Uterus (tissue), 4 donors: ENCODE data around the gene KIAA0513. TPM values are rescaled to one million over a fixed set of nuclear protein-coding genes. Genes with fewer than 3 reads are reported as not detected.

Experiments
- DNase-seq, 2 donors: peaks; one replicate each; pipeline ENCODE4 v3.0.0-alpha.2; 2019 to 2020
- H3K27ac ChIP-seq, 2 donors: fragments of 200-600 bp; sonication (generic); 1 replicate in 1 of 2; 2 replicates in 1 of 2; pipeline ENCODE4 v1.5.1; 2016 to 2018
- H3K27me3 ChIP-seq, 2 donors: fragments of 200-600 bp; sonication (generic); one replicate each; pipeline ENCODE4 v1.5.1; 2018 to 2019; ENCODE audit warnings: control low read depth in 1 of 2
- H3K36me3 ChIP-seq, 2 donors: fragments of 200-600 bp; sonication (generic); one replicate each; pipeline ENCODE4 v1.5.1; 2019; ENCODE audit warnings: control low read depth in 1 of 2
- H3K4me1 ChIP-seq, 2 donors: fragments of 200-600 bp; sonication (generic); one replicate each; pipeline ENCODE4 v1.5.1; 2018 to 2019; ENCODE audit warnings: control low read depth in 1 of 2
- H3K4me3 ChIP-seq, 2 donors: fragments of 200-600 bp; sonication (generic); 1 replicate in 1 of 2; 2 replicates in 1 of 2; pipeline ENCODE4 v1.5.1; 2018 to 2019; ENCODE audit warnings: mild to moderate bottlenecking in 1 of 2
- H3K9me3 ChIP-seq, 2 donors: fragments of 200-600 bp; sonication (generic); one replicate each; pipeline ENCODE4 v1.5.1; 2019; ENCODE audit warnings: control low read depth in 1 of 2
- POLR2A ChIP-seq, 2 donors: fragments of 450-650 bp; IDR thresholded peaks; one replicate each; pipeline ENCODE4 v1.6.1; 2016; ENCODE audit warnings: antibody characterized with exemption in 2 of 2, mild to moderate bottlenecking in 1 of 2, moderate library complexity in 1 of 2
- intact Hi-C: fragments of 100-400 bp; cut with DNase I; formaldehyde crosslinking; loops from one replicate; pipeline ENCODE4 v1.15.1; 2023; ENCODE audit warnings: low total_unique reads
- total RNA-seq, 4 donors: library from RNA; depleted of rRNA in 3 of 4; stranded (reverse); fragments of >200 nt in 3 of 4; gene quantifications; one replicate each; pipeline versions ENCODE4 v1.1.0 to v1.2.4, GENCODE V29; 2014 to 2023
- TF ChIP-seq, protein P1 (sequence below), 4 experiments: fragments of 200-600 bp in 2 of 4; fragments of 450-650 bp in 2 of 4; sonication (generic) in 2 of 4; IDR thresholded peaks; one replicate each; pipeline ENCODE4 v1.5.1; 2016 to 2019; ENCODE audit warnings: antibody characterized with exemption in 4 of 4, mild to moderate bottlenecking in 2 of 4, moderate library complexity in 1 of 4
- donor health status: DM: yes; HTN: yes; CAD: no.

The KIAA0513 gene
- total RNA-seq, 4 donors from 2014 or later: 4.7 to 17.3 (median 9.4) TPM

DNA sequence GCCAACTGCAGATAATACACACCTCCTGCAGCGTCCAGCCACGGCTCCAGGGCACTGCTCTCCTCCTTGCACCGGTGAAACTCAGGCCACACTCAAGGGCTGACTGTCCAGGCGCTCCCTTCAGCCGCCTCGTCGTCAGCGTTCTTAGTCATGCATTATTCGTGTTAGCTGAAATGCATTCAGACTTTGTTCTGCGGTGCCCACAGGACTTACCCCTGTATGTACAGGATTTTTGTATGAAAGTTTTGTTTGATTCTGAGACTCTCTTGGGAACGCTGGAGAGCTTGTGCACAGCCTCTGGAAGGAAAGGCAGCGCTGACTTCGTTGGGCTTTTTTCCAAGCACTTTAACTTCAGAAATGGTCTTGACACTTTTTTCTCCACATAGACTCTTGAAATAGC, 62.6 kb downstream of the KIAA0513 start:
- intact Hi-C loops: no loop called here
- no peaks in the 10 kb centered on the region for H3K36me3 ChIP-seq
- H3K9me3 ChIP-seq: no peaks in the 10 kb centered on the region
- TF ChIP-seq POLR2A (IDR thresholded peaks at IDR 0.05): no peak
- TF ChIP-seq, protein P1, sequence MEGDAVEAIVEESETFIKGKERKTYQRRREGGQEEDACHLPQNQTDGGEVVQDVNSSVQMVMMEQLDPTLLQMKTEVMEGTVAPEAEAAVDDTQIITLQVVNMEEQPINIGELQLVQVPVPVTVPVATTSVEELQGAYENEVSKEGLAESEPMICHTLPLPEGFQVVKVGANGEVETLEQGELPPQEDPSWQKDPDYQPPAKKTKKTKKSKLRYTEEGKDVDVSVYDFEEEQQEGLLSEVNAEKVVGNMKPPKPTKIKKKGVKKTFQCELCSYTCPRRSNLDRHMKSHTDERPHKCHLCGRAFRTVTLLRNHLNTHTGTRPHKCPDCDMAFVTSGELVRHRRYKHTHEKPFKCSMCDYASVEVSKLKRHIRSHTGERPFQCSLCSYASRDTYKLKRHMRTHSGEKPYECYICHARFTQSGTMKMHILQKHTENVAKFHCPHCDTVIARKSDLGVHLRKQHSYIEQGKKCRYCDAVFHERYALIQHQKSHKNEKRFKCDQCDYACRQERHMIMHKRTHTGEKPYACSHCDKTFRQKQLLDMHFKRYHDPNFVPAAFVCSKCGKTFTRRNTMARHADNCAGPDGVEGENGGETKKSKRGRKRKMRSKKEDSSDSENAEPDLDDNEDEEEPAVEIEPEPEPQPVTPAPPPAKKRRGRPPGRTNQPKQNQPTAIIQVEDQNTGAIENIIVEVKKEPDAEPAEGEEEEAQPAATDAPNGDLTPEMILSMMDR (IDR thresholded peaks at IDR 0.05): no peak
- H3K27ac ChIP-seq: no peak overlapping the region
- no peak overlapping the region for H3K4me3 ChIP-seq
- no peak for DNase-seq
- H3K4me1 ChIP-seq: no peaks in the 10 kb centered on the region
- H3K27me3 ChIP-seq: no peaks in the 10 kb centered on the region

DNA sequence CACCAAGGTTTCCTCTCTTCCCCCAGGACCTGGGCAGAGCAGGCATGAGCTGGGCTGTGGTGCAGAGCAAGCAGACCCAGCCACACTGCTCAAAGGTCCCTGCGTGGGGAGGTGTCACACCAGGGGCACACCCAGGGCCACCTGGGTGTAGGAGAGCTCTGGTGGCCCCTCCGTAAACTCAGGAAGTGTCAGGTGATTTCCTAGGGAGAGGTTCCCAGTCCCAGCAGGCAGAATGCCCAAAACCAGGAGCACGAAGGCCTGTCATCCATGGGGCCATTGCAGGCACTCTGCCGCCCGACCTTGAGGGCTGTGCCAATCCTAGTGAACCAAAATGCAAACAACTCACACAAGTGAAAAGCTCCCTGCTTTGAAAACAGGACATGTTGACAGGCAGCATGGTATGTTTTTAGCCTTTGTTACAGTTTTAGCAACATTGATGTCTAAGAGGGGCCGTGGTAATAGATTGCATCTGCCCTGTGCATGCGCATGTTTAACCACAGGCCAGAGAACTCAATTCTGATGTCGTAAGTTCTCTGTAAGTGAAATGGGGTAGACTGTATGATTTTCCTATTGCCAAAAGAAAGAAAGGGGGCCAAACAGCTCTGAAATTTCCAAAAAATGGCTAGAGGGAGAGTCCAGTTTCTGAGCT, 63.4 kb downstream of the KIAA0513 start:
- H3K27me3 ChIP-seq: no peaks in the 10 kb centered on the region
- TF ChIP-seq, protein P1 (IDR thresholded peaks at IDR 0.05): no peak
- no peak for TF ChIP-seq POLR2A (IDR thresholded peaks at IDR 0.05)
- H3K36me3 ChIP-seq: no peaks in the 10 kb centered on the region
- H3K27ac ChIP-seq: no peak overlapping the region
- no peak overlapping the region for H3K4me3 ChIP-seq
- H3K4me1 ChIP-seq: no peaks in the 10 kb centered on the region
- intact Hi-C loops: no loop called here
- H3K9me3 ChIP-seq: no peaks in the 10 kb centered on the region
- no peak for DNase-seq

DNA sequence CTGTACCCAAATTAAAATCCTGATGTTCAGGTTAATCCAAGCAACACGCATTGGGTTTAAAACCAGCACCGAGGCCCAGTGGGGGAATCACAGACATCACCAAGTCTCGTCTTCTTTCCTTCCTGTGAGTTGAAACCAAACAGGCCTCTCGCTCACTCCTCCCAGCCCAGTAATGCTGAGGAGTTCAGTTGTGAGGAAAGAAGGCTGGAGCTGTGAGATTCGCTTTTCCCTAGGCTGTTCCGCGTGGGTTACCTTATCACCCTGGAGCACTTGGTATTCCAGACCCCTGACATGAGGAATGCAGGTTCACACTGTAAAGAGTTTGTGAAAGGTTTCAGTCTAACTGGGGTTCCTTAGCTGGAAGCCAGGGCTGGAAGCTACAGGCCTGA, 63.9 kb downstream of the KIAA0513 start:
- no peak for DNase-seq
- Histone ChIP-seq H3K9me3 (no peaks in the 10 kb centered on the region), H3K4me3 (no peak overlapping the region), H3K27ac (no peak overlapping the region), H3K36me3 (no peaks in the 10 kb centered on the region), H3K4me1 (no peaks in the 10 kb centered on the region), H3K27me3 (no peaks in the 10 kb centered on the region)
- intact Hi-C loops: no loop called here
- TF ChIP-seq POLR2A (IDR thresholded peaks at IDR 0.05): no peak

DNA sequence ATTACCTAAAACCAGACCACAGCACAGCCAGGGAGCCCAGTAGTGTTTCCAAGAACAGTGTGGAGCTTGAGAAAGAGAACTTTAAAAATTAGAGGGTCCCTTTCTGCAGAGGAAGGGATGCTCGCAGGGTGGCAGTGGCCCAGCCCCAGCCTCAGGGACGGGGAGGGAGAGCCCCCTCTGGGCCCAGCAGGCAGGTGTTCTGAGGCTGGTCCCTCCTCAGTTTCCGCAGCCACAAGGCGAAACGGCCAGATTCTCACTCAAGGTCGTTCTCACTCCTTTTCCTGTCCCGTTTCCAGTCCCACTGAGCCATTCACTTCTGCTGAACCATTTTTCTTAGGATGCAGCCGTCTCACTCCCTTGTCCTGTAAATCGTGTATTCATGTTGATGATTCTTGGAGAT, 64.7 kb downstream of the KIAA0513 start:
- H3K4me3 ChIP-seq: no peak overlapping the region
- DNase-seq: no peak
- H3K9me3 ChIP-seq: no peaks in the 10 kb centered on the region
- H3K27ac ChIP-seq: no peak overlapping the region
- no peaks in the 10 kb centered on the region for H3K4me1 ChIP-seq
- no peaks in the 10 kb centered on the region for H3K27me3 ChIP-seq
- H3K36me3 ChIP-seq: no peaks in the 10 kb centered on the region
- TF ChIP-seq POLR2A (IDR thresholded peaks at IDR 0.05): no peak
- TF ChIP-seq, protein P1 (IDR thresholded peaks at IDR 0.05): no peak
- intact Hi-C loops: no loop called here

DNA sequence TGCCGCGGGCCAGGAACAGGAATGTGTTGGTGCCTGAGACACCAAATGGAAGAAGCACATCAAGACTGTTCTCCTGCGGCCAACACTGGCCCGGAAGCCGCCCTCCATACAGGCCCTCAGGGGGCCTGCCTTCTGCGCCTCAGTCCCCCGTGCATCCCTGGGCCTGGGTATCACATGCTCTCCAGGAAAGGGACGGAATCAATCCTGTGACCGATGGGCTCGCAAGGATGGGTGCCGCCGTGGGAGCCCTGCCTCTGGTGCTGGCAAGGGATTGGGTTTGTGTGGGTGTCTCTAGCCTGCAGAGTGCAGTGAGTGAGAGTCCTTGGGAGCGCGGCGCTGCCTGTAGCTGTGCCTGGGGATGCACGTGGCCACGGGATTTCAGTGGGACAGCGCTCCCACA, 65.3 kb downstream of the KIAA0513 start:
- Histone ChIP-seq H3K27me3 (no peaks in the 10 kb centered on the region), H3K4me3 (no peak overlapping the region), H3K9me3 (no peaks in the 10 kb centered on the region), H3K4me1 (no peaks in the 10 kb centered on the region), H3K36me3 (no peaks in the 10 kb centered on the region), H3K27ac (no peak overlapping the region)
- DNase-seq: no peak
- intact Hi-C loops: no loop called here
- TF ChIP-seq, protein P1 (IDR thresholded peaks at IDR 0.05): no peak
- TF ChIP-seq POLR2A (IDR thresholded peaks at IDR 0.05): no peak

DNA sequence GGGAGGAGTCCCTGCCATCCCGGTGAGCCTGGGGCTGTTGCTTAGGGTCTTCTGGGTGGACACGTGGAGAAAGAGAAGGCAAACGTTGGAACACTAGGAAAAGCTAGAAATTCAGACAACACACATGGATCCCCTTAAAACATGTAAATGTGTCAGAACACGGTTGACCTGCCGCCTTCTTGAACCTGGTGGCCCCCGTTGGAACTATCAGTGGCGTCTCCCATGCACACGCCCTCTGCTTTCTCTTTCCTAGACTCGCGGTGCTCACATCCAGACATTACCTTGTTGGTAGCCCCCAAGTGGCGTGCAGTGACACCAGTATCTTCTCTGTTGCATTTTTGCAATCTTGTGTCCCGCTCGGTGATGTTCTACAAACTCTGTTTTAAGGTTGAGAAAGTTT, 66.1 kb downstream of the KIAA0513 start:
- DNase-seq: no peak
- H3K4me3 ChIP-seq: no peak overlapping the region
- no peaks in the 10 kb centered on the region for H3K4me1 ChIP-seq
- no peaks in the 10 kb centered on the region for H3K9me3 ChIP-seq
- no peak overlapping the region for H3K27ac ChIP-seq
- H3K27me3 ChIP-seq: no peaks in the 10 kb centered on the region
- no peak for TF ChIP-seq POLR2A (IDR thresholded peaks at IDR 0.05)
- TF ChIP-seq, protein P1 (IDR thresholded peaks at IDR 0.05): no peak
- no peaks in the 10 kb centered on the region for H3K36me3 ChIP-seq
- intact Hi-C loops: no loop called here
